CD4-positive, alpha-beta T cell treated with Interleukin-15 for 4 hours (primary cell): ENCODE data around the gene GRID1.

ENCODE experiments used
- DNase-seq: peaks from one replicate; pipeline ENCODE4 v3.0.0-alpha.2; 2020; ENCODE audit warnings: low spot score

GRID1 gene

GRCh38 chr10:85696893-85697292 lies 669.7 kb downstream of the GRID1 start:
- no peak for DNase-seq

- DNase-seq, result no peak
These were observed 684.0 kb downstream of the GRID1 start for GRCh38 chr10:85682621-85683020.

GRCh38 chr10:85679710-85680109 lies 686.9 kb downstream of the GRID1 start:
- no peak for DNase-seq

DNA sequence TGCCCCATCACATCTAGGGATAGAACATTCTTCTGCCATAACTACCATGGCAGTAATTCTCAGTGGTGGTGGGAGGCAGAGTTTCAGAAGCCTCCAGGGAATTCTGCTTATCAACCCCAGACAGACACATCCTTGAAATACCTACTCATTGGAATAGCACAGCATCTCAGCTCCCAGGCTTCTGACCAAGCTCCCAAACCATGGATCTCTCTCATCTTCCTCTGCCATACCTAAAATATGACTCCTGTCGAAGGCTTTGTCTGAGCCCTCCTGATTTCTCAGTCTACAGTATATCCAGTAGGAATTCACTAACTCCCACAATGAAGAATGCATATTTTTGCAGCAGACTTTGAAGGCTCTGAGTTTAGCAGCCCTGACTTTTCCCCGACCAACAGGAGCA lies 687.5 kb downstream of the GRID1 start:
- no peak for DNase-seq

DNA sequence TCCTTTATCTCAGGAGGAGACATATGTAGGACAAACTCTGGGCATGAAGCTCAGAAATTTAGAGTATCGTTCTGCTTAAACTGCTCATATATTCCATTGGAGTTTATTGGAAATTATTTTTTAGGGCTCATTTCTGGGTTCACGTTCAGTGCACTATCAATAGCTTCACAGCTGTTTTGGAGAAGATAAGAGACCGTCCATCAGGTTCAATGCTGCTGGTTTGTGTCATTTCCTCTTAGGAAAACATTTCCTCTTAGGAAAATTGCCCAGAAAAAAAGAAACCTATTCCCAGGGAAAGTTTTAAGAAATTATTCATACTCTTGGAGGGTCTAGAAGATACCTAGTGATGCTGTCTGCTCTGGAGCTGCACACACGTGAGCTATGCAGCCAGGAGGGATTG lies 691.7 kb downstream of the GRID1 start:
- DNase-seq, result no peak

GRCh38 chr10:85673270-85673669 lies 693.3 kb downstream of the GRID1 start:
- DNase-seq, result no peak

GRCh38 chr10:85671530-85671929 lies 695.1 kb downstream of the GRID1 start:
- no peak for DNase-seq

- DNase-seq, result no peak
These were observed 698.1 kb downstream of the GRID1 start for GRCh38 chr10:85668522-85668921.

GRCh38 chr10:85667638-85668233 lies 698.9 kb downstream of the GRID1 start:
- DNase-seq, result no peak

GRCh38 chr10:85666987-85667386 lies 699.6 kb downstream of the GRID1 start:
- DNase-seq, result no peak

DNA sequence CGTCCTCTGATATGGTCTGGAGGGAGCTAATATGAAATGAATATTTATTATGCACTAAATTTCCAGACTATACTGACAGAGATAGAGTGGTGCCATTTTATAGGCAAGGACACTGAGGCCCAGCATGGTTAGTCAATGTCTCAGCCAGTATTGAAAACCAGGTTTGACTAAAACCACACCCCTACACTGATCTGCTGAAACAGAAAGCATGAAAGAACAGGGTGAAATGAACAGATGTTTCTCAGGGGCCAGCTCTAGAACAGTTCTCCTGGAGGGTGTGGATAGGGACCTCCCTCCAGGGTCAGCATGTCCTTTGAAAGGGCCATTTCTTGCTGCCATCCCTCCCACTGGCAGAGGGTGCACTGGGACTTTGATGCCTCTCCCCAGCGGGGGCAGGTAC lies 700.5 kb downstream of the GRID1 start:
- DNase-seq, result no peak

DNA sequence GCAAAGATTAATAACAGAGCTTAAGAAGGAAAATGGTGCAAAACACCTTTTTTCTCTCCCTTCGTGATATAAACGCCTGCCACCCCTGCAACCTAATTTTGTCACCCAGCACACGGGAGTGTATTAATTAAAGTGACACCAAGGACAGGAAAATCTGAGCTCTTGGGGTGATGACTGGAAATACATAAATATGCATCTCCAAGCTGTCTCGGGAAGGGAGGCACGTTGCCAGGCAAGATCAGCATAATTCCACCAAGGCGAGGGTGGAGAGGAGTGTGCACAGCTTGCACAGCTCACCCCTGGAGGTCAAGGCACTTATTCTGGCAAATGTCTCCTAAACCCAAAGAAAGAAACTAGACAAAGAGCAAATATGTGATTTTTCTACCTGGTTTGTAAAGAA lies 700.9 kb downstream of the GRID1 start:
- no peak for DNase-seq

DNA sequence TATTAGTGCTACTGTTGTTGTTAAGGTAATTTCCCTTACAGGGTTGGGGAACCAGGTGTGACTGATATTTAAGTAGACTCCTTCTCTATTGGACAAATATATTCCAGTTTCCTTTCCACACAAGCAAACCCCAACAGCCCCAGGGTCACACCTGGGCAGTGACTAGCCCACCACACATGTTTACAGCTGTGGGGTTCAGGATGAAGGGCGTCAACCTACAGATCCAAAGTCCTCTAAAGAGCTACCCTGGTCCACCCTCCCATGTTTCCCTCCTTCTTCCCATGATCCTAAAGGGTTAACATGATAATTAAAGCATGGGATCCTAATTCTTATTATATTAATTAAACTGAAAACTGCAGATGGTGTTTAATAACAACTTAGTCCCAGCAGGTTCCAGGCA lies 701.5 kb downstream of the GRID1 start:
- no peak for DNase-seq

DNA sequence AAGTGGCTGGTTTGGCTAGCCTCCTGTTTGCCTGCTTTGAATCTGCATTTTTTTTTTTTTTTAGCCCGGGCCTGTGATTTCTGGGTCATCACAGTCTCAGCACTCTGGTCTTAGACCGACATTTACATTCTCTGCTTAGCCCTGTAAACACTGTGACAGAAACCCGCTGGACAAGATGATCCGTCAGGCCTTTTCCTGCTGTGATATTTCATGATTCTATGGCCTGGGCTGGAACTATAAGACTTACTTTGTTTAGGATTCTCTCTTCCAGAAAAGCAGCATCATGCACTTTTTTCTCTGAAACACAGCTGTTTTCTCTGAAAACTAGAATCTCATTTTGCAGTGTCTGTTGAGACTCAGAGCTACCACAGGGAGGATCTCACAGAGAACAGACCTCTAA lies 705.5 kb downstream of the GRID1 start:
- DNase-seq, result no peak

DNA sequence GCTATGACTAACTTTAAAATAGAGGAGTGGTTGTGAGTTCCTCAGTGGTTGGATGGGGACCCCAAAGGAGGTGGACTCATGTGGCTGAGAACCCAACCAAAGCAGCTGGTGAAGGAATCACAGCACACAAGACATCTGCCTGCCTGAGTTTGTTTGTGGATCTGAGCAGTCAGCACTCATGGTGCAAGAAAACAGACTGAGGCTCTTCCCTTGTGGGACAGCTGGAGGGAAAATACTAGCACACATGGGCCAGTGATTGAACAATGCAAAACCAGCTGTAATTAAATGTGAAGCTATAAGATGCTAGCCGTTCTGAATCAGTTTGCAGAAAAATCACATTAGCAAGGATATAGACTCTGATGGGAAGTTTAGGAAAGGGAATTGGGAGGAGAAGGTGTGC lies 707.3 kb downstream of the GRID1 start:
- no peak for DNase-seq

DNA sequence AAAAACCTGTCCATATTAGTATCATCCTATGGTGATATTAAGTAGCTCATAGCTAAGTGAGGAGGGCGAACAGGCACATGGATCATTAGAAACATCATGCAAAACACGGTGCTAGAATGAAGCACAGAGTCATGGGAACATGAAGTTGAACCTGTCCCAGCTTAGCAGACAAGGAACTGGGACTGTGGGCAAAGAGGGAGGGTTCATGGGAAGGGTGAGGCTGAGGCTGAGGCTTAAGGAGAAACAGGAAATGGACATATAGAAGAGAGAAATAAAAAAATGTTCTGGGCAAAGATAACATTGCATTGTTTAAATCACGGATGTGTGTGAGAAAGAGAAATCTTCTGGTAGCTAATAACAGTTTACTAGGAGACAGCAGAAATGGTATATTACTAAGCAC lies 708.1 kb downstream of the GRID1 start:
- DNase-seq, result no peak

DNA sequence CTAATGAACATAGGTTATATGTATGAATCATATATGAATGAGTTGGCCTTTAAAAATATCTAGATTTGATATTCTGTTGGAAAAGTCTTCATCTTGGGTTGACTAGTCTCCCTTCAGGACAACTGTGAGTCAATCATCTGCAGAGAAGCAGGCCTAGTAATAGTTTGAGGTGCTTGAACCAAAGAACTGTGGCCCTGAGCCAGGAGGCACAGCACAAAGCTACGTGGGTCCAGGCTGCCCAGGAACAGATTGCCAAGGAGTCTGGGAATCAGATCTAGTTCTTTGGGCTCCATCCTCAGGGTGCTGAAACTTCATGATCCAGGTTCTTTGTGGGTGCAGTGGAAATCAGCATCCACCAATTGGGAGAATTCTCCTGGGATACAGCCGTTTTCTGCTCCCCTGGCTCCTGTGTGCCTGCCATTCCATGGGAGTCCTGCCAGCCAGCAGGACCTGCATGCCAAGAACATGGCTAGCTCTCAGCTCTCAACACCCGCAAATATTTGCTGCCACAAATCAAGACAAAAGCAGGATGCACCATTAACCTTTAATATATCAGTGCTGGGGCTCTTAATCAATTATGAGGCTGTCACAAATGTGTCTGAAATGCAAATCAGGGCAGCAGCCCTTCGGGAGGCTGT lies 709.0 kb downstream of the GRID1 start:
- DNase-seq, result no peak

DNA sequence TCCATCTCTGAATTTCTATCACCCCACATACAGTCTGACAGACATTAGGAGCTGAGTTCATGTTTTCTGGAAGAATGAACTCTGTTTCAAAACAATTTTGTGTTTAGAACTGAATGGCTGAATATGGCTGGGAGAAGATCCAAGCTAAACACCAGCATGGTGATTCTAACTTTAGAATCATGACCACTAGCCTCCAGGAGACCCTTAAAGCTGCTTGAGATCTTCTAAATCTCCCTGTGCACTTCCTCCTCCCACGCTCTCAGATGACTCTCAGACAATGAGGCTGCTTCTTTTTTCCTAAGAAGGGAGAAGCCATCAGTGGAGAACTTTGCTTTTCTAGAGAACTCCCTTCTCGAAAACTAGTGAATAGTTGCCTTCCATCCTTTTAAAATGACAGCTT lies 711.2 kb downstream of the GRID1 start:
- no peak for DNase-seq

GRCh38 chr10:85651497-85651882 lies 715.1 kb downstream of the GRID1 start:
- no peak for DNase-seq

DNA sequence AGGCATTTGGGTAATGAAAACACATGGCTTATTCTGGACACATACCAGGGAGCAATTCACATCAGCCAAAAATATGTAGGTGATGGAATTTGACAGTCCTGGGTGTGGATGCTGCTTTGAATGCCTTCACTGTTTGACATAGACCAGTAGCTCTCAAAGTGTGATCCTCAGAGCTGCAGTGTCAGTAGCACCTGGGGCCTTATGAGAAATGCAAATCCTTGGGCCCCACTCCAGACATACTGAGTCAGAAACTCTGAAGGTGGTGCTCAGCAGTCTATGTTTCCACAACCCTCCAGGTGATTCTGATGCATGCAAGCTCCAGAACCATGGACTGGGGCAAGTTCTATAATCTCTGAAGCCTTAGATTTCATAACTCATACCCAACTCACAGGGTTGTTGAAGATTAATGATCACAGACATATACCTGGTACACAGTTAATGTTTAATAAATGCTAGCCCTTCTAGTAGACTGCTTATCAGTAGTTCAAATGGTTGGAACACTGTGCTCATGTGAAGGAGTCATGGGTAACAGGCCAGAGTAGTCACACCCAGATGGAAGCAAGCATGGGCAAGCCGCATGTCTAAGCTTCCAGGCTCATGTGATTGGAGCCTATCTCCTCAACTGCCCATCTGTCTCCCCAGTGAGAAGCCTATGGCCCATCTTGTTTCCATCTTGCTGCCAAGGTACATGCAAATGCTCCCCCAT lies 715.7 kb downstream of the GRID1 start:
- no peak for DNase-seq

GRCh38 chr10:85649461-85649860 lies 717.1 kb downstream of the GRID1 start:
- DNase-seq, result no peak

DNA sequence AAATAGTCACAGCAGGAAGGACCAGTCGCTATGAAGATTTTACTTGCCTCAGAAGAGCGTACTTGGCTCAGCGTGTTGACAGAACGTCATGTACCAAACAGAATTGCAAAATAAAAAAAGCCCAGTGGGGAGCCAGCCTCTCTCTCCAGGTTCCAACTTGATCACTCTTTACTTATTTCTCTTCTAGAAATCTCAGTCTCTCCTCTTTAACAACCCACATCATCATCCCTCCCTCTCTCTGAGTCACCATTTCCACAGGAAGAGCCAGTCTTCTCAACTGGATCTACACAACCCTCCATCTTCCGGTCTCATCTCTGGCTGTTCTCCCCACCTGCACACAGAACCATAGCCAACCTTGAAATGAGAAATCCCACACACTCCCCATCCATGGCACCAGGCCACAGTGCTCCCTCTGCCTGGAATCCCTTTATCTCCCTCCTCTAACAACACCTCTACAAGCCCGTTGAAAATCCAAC lies 718.3 kb downstream of the GRID1 start:
- DNase-seq, result no peak

DNA sequence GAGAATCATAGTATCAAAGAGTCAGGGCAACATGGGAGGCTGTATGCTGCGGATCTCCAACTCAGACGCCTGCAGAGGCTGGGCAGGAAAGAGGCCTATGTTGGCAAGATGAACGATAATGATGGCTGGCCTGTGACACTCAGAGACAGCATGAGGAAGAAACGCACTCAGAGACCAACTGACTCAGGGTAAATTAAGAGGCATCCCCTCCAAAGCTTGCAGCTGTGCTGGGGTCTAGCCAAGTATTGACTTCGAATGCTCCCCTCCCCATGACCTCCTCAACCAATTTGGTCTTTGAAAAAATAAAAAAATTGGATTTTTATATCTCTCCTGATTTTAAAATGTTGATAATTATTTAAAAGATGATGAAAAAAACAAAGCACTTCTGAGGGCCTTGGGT lies 718.9 kb downstream of the GRID1 start:
- DNase-seq, result no peak
